Fibroblast of the aortic adventitia (primary cell): ENCODE data around the gene PLXNC1. TPM values are rescaled to one million over a fixed set of nuclear protein-coding genes. Genes with fewer than 3 reads are reported as not detected.
A peak's percentile ranks its signal among the peaks of the same experiment; 100 is the strongest.

Experiments
- DNase-seq: peaks from one replicate; pipeline ENCODE4 v3.0.0-alpha.2; 2010; ENCODE audit warnings: low read depth
- H3K4me3 ChIP-seq: 2 replicates; pipeline ENCODE4 v1.5.1; 2011; ENCODE audit warnings: low read depth, mild to moderate bottlenecking, control low read depth, low read length, moderate library complexity
- CTCF ChIP-seq: IDR thresholded peaks from 2 replicates; pipeline ENCODE4 v1.5.1; 2011; ENCODE audit warnings: mild to moderate bottlenecking, low read length, control low read depth, inconsistent platforms; ENCODE audit not compliant: insufficient read depth
- total RNA-seq: library from RNA; depleted of rRNA; stranded (reverse); fragments of >200 nt; gene quantifications from 2 replicates; pipeline ENCODE4 v1.2.3, GENCODE V29; 2012; ENCODE audit warnings: low replicate concordance

Gene PLXNC1
- total RNA-seq, 1 donor = 4.3 TPM

- H3K4me3 ChIP-seq = no peak overlapping the region
- no peak for TF ChIP-seq CTCF
- no peak for DNase-seq
These were observed 121.1 kb downstream of the PLXNC1 start for GRCh38 chr12:94269316-94269999.

DNA sequence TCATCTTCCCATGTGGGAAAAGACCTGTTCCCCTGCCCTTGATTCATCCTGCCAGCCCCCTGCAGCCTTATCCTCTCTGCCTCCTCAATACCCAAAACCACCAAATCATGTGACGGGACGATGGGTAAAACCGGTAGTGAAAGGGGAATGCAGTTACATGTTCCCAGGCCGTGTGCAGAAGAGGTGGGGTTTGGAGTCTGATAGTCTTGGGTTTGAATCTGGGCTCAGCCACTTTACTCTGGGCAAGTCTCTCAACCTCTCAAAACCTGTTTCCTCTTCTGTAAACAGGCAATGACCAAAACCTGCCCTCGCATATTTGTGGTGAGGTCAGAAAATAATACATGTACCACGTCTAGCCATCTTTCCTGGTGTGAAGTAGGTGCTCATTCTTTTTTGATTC lies 123.0 kb downstream of the PLXNC1 start:
- H3K4me3 ChIP-seq = no peak overlapping the region
- no peak for TF ChIP-seq CTCF

GRCh38 chr12:94272280-94272679 lies 123.9 kb downstream of the PLXNC1 start:
- no peak for TF ChIP-seq CTCF
- no peak overlapping the region for H3K4me3 ChIP-seq
- no peak for DNase-seq

More for the DNA sequence above, 123.0 kb downstream of the PLXNC1 start:
- no peak for DNase-seq

DNA sequence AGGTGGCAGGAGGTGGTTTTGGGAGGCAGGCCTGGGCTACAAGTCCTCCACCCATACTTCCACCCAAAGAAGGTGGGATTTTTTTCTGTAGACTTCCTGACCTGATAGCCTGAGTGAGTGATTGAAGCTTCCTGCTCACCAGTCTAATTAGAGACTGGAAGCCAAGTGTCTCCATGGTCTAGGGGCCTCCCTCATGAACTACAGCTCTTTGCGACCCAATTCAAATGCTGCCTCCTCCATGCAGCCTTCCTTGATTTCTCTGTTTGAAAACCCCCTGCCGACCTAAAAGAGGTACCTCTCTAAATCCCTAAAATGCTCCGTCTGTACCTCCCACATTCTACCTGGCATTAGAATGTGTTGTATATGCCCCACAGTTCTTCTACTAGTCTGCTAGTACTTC lies 124.9 kb downstream of the PLXNC1 start:
- H3K4me3 ChIP-seq = no peak overlapping the region
- no peak for DNase-seq
- TF ChIP-seq CTCF = no peak

- no peak for DNase-seq
- no peak for TF ChIP-seq CTCF
These were observed 128.3 kb downstream of the PLXNC1 start for GRCh38 chr12:94276725-94277124.

DNA sequence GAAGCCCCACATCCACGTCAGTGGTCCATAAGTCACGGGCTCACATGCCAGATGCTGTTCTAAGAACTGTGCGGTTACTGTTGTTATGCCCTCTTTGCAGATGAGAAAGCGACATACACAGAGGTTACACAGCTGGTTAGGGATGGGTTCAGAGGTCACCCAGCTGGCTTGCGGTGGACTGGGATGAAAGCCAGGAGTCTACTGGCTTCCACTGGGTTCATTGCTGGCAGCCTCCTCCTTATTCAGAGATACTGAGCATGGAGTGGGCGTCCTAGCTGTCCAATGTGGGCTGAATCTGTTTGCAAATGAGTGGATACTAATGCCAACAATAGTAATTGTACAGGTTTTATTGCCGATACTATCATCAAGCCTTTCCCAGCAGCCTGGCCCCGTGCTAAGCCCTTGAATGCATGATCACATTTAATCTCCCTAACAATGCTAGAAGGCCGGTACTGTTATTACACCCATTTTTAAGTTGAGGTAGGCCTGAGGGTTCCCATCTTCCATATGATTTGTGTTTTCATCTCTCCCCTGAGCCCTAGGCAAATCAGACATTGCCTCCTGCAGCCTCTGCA lies 129.1 kb downstream of the PLXNC1 start:
- DNase-seq = peak; percentile 4

More at GRCh38 chr12:94276725-94277124, 128.3 kb downstream of the PLXNC1 start:
- H3K4me3 ChIP-seq = no peak overlapping the region

More for the DNA sequence above, 129.1 kb downstream of the PLXNC1 start:
- H3K4me3 ChIP-seq = no peak overlapping the region
- TF ChIP-seq CTCF = no peak
